Measurements from ENCODE around the gene IGSF11. TPM values are rescaled to one million over a fixed set of nuclear protein-coding genes. Genes with fewer than 3 reads are reported as not detected.

IGSF11 gene
- total and polyA plus RNA-seq, 9 of the 15 experiments (the other 6 are each of a cell fraction or from before 2014, with no cell fraction given), result 1.2 to 2.8 (median 1.7) TPM

DNA sequence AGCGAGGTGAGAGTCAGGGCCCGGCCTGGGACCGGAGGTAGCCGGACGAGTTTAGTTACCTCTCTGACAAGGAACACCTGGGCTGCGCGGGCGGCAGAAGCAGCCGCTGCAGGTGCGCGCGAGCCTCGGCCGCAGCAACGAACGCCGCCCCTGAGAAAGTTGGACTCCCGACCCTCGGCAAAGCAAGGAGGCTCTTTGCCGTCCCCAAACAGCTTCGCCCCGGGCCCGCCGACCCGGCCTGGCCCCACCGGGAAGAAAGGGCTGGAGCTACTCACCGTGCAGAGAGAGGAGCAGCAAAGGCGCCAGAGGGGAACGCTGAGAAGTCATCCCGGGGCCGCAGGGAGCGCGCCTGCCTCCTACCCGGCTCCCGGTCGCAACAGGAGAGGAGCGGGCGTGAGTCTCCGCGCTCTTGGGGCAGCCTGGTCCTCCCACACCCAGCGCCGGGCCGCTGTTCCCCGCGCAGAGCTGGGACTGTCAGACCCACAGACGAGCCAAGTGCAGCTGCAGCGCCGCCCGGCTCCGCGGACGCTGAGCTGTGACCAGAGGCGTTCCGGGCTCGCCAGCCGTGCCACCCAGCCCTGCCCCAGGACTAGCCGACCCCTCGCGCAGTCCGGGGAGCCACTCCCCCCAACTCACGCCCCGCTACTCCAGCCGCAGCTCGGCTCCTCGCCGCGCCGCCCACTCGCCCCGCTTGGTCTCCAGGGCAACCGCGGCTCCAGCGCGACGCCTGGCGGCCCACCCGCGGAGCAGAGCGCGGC is at the start of gene IGSF11 (continued):
- TF ChIP-seq PHB2 (IDR thresholded peaks at IDR 0.05; ENCODE audit: low read depth) (no peak), KDM4B (IDR thresholded peaks at IDR 0.05; ENCODE audit: borderline replicate concordance in 2 of 2, low read depth in 1 of 2) (no peak), HNRNPLL (IDR thresholded peaks at IDR 0.05; ENCODE audit: low read depth, low read length, poor library complexity, severe bottlenecking) (peak; percentile 87), NONO (IDR thresholded peaks at IDR 0.05; ENCODE audit: low read depth in 2 of 2, low read length in 1 of 2) (no peak), RB1 (IDR thresholded peaks at IDR 0.05; ENCODE audit: low read depth) (peak; percentile 75; the same call in 1 of the 2 replicates), BCLAF1 (IDR thresholded peaks at IDR 0.05; ENCODE audit: borderline replicate concordance in 1 of 2, control insufficient read depth in 1 of 2, low read depth in 2 of 2, low read length in 1 of 2) (no peak), SMAD4 (CRISPR knock-in tag; conservative IDR thresholded peaks at IDR 0.05) (peak; percentile 80), ZNF766 (CRISPR knock-in tag; conservative IDR thresholded peaks at IDR 0.05) (no peak), SMC3 (conservative IDR thresholded peaks at IDR 0.05; ENCODE audit: insufficient read depth, low read depth, low read length) (peak; percentile 52), ZBTB11 (CRISPR knock-in tag; IDR thresholded peaks at IDR 0.05) (0 out of 6 replicates have a peak, but pooled peaks of 1 of the 3 experiments have one; percentile 30), ETS2 (tag; IDR thresholded peaks at IDR 0.05; ENCODE audit: borderline replicate concordance, poor library complexity, severe bottlenecking) (no peak), TCF7 (IDR thresholded peaks at IDR 0.05; ENCODE audit: borderline replicate concordance) (no peak), ZNF75A (CRISPR knock-in tag; IDR thresholded peaks at IDR 0.05) (no peak), ZNF253 (CRISPR knock-in tag; conservative IDR thresholded peaks at IDR 0.05) (no peak)
- TF ChIP-seq, protein P1, sequence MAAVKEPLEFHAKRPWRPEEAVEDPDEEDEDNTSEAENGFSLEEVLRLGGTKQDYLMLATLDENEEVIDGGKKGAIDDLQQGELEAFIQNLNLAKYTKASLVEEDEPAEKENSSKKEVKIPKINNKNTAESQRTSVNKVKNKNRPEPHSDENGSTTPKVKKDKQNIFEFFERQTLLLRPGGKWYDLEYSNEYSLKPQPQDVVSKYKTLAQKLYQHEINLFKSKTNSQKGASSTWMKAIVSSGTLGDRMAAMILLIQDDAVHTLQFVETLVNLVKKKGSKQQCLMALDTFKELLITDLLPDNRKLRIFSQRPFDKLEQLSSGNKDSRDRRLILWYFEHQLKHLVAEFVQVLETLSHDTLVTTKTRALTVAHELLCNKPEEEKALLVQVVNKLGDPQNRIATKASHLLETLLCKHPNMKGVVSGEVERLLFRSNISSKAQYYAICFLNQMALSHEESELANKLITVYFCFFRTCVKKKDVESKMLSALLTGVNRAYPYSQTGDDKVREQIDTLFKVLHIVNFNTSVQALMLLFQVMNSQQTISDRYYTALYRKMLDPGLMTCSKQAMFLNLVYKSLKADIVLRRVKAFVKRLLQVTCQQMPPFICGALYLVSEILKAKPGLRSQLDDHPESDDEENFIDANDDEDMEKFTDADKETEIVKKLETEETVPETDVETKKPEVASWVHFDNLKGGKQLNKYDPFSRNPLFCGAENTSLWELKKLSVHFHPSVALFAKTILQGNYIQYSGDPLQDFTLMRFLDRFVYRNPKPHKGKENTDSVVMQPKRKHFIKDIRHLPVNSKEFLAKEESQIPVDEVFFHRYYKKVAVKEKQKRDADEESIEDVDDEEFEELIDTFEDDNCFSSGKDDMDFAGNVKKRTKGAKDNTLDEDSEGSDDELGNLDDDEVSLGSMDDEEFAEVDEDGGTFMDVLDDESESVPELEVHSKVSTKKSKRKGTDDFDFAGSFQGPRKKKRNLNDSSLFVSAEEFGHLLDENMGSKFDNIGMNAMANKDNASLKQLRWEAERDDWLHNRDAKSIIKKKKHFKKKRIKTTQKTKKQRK (IDR thresholded peaks at IDR 0.05; ENCODE audit: borderline replicate concordance, low read depth, low read length), result no peak
